KBM-7 (cell line): ENCODE measurements around the gene PRSS33.

Experiments used
- DNase-seq: peaks from one replicate; pipeline ENCODE4 v3.0.0-alpha.2; 2015
- in situ Hi-C: fragments of 300-500 bp; cut with MboI; formaldehyde crosslinking; loops from 2 replicates; pipeline ENCODE4 v1.14.3; 2020; ENCODE audit warnings: low sequenced_read_pairs, low pct_unique_long_range_greater_than_20kb, mixed read lengths

The PRSS33 gene

DNA sequence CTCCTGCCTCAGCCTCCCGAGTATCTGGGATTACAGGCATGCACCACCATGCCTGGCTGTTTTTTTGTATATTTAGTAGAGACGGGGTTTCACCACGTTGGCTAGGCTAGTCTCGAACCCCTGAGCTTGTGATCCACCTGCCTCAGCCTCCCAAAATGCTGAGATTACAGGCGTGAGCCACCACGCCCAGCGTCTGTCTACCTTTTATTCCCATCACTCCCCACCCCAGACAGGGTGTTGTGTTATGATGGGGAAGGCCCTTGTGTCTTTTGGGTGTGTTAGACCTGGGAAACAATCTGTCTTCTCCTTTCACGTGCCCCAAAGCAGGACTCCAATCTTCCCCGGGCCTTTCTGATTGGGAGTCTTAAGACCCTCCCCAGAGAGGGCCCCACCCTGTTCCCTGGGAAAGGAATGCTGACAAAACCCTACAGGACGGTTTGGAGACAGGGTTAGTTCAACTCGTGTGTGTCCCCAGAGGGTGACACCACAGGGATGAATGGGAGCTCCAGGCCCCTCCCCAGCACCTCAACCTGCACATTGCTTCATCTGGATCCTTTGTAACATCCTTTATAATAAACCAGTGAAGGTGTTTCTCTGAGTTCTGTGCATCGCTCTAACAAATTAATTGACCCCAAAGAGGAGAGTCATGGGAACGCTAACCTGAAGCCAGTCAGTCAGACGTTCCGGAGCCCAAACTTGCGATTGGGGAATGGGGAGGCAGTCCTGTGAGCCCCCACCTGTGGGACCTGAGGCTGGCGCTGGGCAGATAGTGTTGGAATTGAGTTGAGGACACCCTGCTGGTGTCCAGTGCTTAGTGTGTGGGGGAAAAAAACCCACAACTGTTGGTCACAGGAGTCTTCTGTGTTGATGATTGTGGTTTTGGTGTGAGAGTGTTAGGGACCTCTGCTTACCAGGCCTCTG is 7.1 kb downstream of the PRSS33 start:
- in situ Hi-C loops: no loop called here
- no peak for DNase-seq

DNA sequence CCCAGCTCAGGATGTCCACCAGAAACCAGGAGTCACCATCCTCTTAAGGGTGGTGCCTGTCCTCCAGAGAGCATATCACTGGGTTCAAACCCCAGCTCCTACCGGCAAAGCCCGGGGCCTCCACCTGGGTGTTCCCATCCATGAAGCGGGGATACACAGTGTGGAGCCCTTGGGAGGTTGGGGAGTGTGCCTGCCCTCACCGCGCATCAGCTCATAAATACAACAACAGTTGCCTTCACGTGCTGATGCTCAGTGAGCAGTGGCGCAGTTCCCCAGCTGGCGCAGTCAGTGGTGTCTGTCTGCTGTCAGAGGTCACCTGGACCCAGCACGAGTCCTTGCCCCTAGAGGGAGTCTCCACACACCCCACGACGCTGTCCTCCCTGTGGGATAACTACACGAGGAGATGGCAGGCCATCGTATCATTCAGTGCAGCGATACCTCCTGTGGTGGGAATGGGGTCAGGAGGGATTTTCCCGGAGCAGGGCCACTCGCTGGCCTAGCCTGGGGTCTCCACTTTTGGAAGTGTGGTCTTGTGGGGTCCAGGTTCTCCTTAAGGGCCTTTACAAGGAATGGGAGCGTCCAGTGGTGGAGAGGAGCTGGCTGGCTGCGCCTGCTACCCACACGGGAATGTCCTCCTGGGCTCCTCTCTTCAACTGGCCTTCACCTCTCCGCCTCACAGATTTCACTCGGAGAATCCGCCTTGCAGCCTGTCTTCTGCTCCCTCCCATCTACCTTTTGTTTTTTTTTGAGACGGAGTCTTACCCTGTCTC is 8.0 kb downstream of the PRSS33 start:
- DNase-seq: no peak
- in situ Hi-C loops: no loop called here

DNA sequence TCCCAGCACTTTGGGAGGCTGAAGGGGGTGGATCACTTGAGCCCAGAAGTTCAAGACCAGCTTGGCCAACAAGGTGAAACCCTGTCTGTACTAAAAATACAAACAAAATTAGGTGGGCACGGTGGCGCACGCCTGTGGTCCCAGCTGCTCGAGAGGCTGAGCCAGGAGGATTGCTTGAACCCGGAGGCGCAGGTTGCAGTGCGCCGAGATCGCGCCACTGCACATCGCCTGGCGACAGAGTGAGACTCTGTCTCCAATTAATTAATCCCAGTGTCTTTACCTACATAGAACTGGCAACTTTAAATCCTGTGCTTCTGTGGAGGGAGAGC is 8.8 kb downstream of the PRSS33 start:
- in situ Hi-C loops: no loop called here
- DNase-seq: no peak

DNA sequence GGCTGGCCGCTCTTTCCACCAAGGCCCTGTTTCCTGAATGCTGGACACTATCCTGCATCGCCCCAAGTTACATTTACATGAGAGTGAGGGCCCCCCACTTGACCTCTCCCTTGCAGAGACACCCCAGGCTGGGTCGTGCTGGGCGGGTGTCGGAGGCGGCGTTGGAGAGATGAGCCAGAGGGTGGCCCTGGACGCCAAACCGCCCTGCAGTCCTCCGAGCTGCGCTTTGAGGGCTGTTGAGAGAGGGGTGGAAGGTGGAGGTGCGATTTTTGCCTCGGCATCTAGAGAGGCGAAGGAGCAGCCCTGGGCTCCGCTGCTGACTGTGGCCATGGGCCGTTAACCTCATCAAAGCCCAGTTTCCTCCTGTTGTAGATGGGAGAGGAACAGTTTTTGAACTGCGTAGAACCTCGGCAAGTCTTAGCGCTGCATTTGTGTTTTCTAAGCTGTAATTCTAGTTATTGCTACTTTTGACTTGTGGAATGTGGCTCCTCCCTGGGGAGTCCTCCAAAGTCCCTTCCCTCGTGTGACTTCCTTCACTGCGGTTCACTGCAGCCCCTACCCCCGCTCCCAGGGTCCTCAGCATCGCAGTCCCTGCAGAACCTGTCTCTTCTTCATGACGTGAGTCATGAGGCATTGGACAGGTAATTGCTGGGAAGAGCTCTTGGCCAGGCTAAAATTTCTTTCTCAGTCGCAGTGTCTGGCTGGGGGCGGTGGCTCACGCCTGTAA is 9.3 kb downstream of the PRSS33 start:
- in situ Hi-C loops: no loop called here
- no peak for DNase-seq

DNA sequence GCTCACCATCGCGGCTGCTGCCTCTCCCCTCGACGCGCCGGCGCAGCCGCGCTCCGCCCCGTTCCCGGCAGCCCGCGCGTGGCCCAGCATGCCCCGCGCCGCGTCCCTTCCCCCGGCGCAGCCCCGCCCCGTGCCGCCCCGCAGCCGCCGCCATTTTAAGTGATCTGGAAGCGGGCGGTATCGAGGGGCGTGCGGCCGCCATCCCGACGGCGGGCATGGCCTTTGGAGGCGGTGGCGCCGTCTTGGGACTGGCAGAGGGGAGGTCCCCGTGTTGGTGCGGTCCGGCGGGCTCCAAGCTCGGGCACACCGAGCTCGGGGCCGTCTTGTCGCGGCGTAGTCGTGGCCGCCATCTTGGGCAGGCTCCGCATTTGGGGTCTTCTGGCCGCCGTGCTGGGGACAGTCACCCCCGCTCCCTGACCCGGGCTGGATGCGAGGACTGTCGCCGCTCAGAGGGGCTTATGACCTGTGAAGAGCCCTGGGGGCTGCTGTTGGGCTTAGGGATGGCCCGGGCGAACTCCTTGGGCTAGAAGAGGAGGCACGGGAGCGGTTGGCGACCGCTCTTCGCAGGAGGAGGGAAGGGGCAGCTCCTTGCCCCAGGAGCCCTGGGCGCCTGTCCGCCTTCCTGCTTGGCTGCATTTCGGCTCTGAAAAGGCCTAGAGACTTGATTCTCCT is 10.0 kb downstream of the PRSS33 start, which contains the start of gene ELOB:
Gene ELOB (minus strand): TSS at position 50 of the 672 bp plus-strand sequence. CDS start 41 bp downstream, at position 9.
- peak; percentile 70 for DNase-seq
- in situ Hi-C loops: no loop called here

DNA sequence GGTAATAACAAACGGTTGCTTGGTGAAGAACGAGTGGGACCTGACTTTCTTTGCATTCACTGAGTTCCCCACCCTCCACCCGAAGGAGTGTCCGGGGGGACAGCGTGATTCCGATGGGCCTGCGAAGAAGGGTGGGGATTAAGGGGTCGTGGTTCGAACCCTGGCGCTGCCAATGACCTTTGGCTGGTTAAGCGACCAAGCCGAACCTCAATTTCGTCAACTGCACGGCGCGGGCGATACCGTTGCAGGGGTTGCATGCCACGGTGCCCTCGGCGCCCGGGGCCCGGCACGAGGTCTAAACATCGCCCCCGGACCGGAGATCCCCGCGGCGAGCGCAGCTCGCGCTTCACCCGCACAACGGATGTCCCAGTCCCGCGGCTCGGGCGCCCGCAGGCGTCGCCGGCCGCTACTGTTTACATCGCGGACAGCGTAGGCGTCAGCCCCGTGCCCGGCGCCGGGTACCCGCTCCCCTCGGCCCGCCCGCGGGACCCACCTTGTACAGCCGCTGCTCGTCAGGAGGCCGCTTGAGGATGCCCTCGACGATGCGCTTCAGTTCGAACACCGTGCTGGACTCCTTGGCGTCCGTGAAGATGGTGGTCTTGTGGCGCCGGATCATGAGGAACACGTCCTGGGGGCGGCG is 10.7 kb downstream of the PRSS33 start:
- in situ Hi-C loops: no loop called here
- no peak for DNase-seq

DNA sequence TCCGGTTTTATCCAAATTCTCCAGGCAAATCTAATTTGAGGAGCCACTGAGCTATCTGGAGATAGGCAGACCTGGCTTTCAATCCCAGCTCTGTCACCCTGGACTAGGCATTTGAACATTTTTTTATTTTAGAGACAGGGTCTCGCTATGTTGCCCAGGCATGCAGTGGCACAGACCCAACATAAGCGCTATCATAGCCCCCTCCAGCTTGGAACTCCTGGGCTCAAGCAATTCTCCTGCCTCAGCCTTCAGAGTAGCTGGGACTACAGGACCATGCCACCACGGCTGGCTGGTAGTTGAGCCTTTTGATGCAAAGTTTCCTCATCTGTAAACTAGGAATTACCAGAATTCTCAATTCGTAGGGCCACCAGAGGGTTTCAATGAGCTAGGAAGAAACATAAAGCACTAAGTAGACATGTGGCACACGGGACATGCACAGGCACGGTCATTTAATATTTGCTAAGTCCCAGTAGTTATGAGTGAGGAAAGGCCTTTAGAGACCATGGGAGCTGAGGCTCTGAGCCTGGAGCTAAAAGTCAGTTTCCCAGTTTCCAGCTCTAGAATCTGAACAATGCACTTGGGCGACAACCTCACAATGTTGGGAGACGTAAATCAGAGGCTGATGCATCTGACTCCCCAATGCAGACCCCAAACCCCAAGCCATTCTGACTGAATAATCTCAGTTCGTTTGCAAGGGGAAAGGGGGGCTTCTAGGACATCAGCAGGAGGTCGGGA is 11.4 kb downstream of the PRSS33 start:
- in situ Hi-C loops: no loop called here

DNA sequence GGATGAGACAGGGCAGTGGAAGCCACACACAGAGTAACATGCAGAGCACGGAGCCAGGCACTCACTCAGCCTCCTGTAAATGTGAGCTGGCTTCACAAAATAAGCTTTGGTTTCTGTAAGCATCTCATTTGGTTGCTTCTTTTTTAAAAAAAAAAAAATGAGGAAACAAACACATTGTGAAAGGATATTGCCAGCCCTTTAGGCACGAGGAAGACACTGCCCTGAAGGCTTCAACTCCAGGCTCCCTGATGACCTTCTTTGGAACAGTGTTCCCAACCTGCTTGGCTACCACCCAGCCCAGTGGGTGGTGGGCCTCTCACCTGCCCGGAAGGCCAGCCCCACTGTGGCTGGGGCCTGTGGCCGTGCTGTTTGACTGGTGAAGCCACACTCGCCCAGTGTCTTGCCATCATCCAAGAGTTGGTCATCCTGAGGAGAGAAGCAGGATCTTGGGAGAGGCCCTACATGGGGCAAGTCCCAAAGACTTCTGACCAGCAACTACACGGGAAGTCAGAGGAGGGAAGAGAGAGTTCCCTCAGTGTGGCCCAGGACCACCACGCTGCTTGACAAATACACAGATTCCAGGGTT is 12.1 kb downstream of the PRSS33 start:
- no peak for DNase-seq
- in situ Hi-C loops: no loop called here

More for the DNA sequence above, 11.4 kb downstream of the PRSS33 start:
- DNase-seq: no peak

DNA sequence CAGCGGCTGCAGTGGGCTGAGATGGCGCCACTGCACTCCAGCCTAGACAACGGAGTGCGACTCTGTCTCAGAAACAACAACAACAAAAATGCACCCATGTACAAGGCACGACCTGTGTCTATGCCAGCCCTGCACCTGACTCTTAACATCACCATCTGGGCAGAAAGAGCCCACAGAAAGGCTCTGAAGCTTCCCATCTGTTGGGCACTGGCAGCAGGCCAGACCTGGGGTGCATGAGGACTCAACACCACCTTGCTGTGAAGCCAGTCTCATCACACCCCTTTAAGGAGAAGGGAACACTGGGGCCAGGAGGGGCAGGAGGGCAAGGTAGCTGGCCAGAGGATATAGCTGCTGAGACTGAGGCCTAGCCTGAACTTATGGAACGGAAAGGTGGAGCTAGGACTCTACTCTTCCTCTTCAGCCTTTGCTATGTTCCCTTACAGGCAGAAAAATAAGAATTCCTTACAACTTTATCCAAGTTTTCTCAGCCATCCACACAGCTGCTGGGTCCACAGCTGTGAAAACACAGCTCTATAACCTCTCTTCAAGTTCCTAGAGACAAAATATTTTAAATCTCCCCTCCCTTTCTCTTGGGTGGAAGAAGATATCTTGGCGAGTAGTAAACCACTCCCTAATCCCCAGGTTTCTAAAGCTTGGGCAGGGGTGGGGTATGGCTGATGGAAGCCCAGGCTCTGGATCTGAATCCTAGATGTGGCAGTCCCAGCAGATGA is 13.0 kb downstream of the PRSS33 start:
- in situ Hi-C loops: no loop called here
- DNase-seq: no peak

DNA sequence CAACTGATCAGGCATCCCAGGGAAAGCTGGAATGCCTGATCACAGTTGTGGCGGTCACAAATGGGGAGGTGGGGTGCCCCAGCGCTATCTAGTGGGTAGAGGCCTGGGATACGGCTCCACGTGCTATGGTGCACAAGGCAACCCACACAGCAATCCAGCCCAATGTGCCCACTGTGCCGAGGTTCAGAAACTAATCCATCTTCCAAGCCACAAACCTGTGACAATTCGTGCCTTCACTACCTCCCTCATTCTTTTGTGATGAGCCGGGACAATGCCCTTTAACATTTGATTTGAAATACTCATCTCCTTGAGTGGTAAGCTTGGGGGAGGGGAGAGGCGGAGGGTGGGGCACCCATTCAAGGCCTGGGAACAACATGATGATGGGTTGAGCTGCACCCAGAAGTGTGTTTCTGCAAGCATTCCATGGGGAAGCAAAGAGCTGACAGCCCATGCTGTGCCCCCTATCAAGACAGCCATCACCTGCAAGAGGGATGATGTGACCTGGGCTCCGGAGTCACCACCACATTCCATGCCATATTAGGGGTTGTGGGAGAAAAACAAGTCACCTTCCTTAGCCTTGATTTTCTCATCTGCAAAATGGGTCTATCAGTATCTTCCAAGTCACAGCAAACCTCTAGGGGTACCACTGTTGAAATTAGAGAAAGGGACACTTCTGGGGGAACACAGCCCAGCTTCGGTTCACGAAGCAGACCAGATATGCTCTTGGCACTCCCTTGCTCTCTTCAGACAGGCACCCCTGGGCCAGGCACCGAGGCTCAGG is 14.0 kb downstream of the PRSS33 start:
- DNase-seq: no peak
- in situ Hi-C loops: no loop called here

DNA sequence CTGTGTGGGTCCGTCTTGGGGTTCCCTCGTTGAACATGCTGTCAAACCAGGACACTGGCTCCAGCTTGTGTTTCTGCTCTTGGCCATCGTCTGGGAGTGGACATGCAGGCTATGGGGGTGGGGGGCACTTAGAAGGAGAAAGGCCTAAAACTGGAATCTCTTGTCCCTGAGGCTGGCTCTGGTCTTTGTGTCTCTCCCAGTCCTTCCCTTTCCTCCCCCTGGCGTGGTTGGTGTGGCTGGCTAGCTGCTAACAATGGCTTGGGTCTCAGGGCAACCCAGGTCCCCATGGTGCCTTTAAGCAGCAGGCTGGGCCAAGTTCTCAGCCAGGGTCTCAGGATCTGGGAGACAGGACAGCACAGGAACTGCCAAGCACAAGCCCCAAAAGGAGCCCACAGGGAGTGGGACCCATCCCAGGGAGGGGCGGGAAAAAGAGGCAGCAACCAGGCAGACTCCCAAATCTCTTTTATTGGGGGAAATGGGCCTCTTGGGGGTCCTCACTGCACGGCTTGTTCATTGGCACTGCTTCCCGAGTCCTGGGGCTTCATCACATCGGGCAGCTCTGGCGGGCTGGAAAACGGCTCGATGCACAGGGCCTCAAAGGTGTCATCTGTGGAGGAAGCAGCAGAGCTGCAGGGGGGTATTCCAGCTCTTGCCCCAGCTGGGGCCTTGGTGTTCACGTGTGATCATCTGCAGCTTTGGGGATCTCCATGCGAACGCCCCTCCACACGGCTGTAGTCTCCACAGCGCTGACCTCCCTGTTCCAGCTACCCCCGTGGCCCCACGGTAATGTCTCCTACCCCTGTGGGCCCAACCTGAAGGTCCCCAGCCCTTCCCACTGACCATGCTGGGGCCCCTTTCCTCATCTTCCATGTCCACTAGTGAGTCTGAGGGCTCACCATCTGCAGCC is 15.6 kb downstream of the PRSS33 start:
- in situ Hi-C loops: no loop called here
- DNase-seq: no peak

DNA sequence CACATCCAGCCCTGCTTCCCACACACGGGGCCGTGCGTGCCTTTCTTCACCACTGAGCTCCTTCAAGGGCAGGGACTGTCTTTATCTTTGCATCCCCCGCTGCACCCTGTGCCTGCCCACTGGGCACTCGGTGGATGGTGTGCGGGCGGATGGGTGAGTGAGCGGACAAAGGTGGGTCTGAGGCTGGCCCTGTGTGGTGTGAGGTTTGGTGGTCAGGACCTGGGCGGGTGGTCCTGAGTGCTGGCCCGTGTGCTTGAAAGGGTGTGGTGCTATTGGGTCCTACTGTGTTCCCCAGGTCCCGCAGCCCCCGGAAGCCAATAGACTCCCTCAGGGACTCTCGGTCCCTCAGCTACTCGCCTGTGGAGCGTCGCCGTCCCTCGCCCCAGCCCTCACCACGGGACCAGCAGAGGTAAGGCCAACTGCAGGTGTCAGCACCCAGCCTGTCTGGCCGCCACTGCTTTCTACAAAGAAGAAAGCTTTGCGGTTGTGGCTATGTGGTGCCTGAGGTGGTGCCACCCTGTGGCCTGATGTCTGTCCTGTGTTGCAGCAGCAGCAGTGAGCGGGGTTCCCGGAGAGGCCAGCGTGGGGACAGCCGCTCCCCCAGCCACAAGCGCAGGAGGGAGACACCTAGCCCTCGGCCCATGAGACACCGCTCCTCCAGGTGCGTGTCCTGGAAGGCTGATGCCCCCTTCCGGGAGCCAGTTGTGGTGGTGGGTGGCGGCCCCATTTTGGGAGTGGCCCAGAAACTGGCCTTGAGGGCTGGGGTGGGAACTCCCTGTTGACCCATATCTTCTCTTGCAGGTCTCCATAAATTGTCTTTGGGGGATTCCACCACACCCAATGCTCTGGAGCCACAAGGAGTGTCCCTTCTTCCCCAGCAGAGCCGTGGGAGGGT is 17.1 kb downstream of the PRSS33 start:
- no peak for DNase-seq
- in situ Hi-C loops: no loop called here

DNA sequence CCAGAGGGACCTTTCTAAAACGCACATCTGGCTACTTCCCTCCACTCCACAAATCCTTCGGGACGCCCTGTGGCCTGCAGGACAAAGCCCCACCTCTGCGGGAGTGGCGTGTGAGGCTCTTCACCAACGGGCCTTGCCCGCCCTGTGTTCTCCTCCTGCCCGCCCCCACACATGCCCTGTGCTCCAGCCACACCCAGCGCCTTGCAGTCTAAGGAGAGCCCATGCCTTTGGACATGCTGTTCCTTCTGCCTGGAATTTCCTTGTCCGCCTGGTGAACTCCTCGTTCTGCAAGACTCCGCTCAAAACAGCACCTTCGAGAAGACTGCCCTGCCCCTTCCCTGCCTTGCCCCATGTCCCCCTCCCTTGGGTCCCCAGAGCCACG is 17.7 kb downstream of the PRSS33 start:
- no peak for DNase-seq
- in situ Hi-C loops: no loop called here

DNA sequence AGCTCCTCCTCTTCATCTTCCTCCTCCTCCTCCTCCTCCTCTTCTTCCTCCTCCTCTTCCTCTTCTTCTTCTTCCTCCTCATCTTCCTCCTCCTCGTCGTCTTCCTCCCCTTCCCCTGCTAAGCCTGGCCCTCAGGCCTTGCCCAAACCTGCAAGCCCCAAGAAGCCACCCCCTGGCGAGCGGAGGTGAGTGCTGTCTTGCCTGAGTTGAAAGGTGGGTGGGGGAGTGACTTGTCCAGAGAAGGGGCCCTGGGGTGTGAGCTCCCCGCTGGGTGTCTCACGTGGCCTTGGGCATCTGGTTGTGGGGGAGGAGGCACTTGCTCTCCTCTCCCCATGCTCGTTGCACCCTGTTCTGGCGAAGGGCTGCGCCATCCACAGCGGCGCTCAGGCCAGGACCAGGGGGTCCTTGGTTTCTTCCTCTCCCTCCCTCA is 18.2 kb downstream of the PRSS33 start:
- in situ Hi-C loops: no loop called here

More for the DNA sequence above, 18.2 kb downstream of the PRSS33 start:
- no peak for DNase-seq
